Naive thymus-derived CD8-positive, alpha-beta T cell (primary cell): ENCODE data around the gene MRPL54. TPM values are rescaled to one million over a fixed set of nuclear protein-coding genes. Genes with fewer than 3 reads are reported as not detected.
A peak's percentile ranks its signal among the peaks of the same experiment; 100 is the strongest.

Source experiments
- ATAC-seq, 2 donors: fragments of 150-1000 bp; cut with Tn5 transposase in 1 of 2; sonication (Bioruptor Pico), chemical (Tn5 transposase) in 1 of 2; 1 replicate in 1 of 2; 2 replicates in 1 of 2; pipeline ENCODE4 v1.10.0; 2021; ENCODE audit warnings: mild to moderate bottlenecking in 2 of 2, moderate library complexity in 2 of 2
- POLR2A ChIA-PET: fragments of 350-600 bp; sonication (Branson Sonifier 250); formaldehyde crosslinking; loops from one replicate; lab custom pipeline; 2021; ENCODE audit warnings: antibody characterized with exemption; lab: Charles Lee
- DNase-seq, 10 donors: peaks; one replicate each; pipeline versions ENCODE4 v3.0.0 to v3.0.0-alpha.2; 2020 to 2022
- H3K27ac Mint-ChIP-seq, 10 donors: one replicate each; pipeline ENCODE4 v1.8.0; 2020 to 2022; ENCODE audit warnings: mild to moderate bottlenecking in 10 of 10, mixed read lengths in 10 of 10, moderate library complexity in 4 of 10, inconsistent platforms in 1 of 10
- H3K27me3 Mint-ChIP-seq, 5 donors: one replicate each; pipeline ENCODE4 v1.8.0; 2021 to 2022; ENCODE audit warnings: mixed read lengths in 5 of 5
- H3K36me3 Mint-ChIP-seq, 3 donors: one replicate each; pipeline ENCODE4 v1.8.0; 2020 to 2022; ENCODE audit warnings: mixed read lengths in 3 of 3, mild to moderate bottlenecking in 2 of 3, inconsistent platforms in 1 of 3
- H3K4me1 Mint-ChIP-seq, 4 donors: one replicate each; pipeline ENCODE4 v1.8.0; 2021 to 2022; ENCODE audit warnings: mixed read lengths in 4 of 4
- H3K4me3 Mint-ChIP-seq, 10 donors: one replicate each; pipeline ENCODE4 v1.8.0; 2020 to 2022; ENCODE audit warnings: mild to moderate bottlenecking in 10 of 10, mixed read lengths in 10 of 10, moderate library complexity in 6 of 10, inconsistent platforms in 1 of 10
- H3K9me3 Mint-ChIP-seq, 9 donors: one replicate each; pipeline ENCODE4 v1.8.0; 2020 to 2022; ENCODE audit warnings: mixed read lengths in 9 of 9, mild to moderate bottlenecking in 3 of 9, inconsistent platforms in 1 of 9, moderate library complexity in 1 of 9
- polyA plus RNA-seq, 3 donors: library from polyadenylated mRNA; unstranded; fragments of 300-500 nt; fragmentation: Illumina TruSeq; gene quantifications; one replicate each; pipeline ENCODE4 v1.2.3, GENCODE V29; 2021
- total RNA-seq, 8 experiments: library from RNA in 2 of 8; stranded (reverse) in 2 of 8; gene quantifications; one replicate each; pipeline ENCODE4 v1.2.3 and lab custom pipeline; 2021 to 2026

MRPL54 gene
- total and polyA plus RNA-seq, 5 experiments from 2014 or later, result 51.6 to 168 (median 92.5) TPM

DNA sequence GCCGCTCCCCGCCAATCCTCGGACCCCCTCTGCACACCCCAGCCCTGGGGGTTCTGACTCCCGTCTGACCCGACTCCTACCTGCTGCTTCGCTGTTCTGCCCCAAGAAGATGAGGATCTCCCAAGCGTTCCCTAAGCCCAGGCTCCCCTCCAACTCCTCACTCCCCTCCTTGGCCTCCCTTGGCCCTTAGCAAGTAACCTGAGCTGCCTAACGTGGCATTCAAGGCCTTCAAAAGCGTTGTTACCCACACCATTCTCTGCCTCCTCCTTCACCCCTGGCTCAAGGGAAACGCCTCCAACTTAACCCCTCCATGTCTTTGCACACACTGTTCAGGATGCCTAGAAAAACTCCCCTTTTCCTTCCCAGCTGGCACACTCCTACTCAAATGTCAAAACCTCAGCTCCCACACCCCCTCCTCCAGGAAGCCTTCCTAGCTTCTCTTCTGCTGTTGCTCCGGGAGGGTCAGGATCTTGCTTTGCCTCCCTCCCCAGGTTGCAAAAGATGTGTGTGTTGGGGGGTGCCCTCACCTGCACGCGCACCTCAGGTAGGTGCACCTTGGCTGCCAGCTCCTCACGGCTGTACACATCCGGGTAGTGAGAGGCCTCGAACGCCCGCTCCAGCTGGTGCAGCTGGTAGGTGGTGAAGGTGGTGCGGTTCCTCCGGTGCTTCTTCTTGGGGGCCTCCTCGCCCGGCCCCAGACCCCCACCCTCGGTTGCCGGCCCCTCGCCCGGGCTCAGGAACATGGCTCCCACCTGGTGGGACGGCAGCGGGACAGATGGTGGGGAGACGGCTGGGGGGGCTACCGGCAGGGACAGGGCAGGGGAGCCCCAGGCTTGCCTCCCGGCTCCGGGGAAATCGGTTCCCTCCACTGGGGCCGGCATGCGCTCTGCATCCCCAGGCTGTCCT is 8.8 kb downstream of the MRPL54 start:
- Mint-ChIP-seq H3K4me1 (peaks cover 6 to 12% (median 10%) of the 10 kb centered on the region in 4 donors), H3K36me3 (peaks cover 0 to 17% (median 2%) of the 10 kb centered on the region in 3 donors), H3K4me3 (no peak overlapping the region), H3K27ac (peak overlapping the region in 2 of 10 donors; percentile 29 to 73), H3K27me3 (no peaks in the 10 kb centered on the region), H3K9me3 (no peaks in the 10 kb centered on the region)
- POLR2A ChIA-PET, result no interaction called here
- DNase-seq (no peak), ATAC-seq (no peak)

DNA sequence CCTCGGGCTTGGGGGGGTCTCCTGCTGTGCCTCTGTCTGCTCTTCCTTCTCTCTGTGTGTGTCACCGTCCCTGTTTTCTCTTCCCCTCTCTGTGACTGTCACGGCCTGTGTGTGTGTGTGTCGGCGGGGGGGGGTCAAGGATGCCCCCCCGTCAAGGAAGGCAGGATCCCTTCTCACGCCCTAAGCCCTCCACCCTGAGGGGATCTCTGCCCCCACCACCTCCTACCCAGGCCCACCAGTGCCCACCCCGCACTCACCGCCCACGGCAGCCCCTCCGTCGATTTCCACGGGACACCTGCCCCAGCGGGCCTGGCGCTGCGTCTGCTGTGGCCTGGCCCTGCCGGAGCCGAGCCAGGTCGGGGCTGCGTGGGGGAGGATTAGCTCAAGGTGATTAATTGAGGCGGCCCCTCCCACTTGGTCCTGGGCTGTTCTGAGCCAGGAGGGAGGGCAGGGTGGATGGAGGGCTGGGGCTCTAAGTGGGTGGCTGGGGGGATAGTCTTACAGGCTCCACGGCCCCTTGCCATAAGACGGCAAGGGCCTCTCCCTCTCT is 9.5 kb downstream of the MRPL54 start, which contains the start of gene RAX2:
Gene RAX2 (minus strand): TSS at position 323 of the 550 bp plus-strand sequence. CDS start 486 bp downstream, outside the sequence.
- no peaks in the 10 kb centered on the region for H3K27me3 Mint-ChIP-seq
- ATAC-seq (no peak), DNase-seq (peak in 1 of 10 donors; percentile 58)
- H3K9me3 Mint-ChIP-seq, result no peaks in the 10 kb centered on the region
- POLR2A ChIA-PET, result no interaction called here
- H3K27ac Mint-ChIP-seq, result peak within 1 kb of the TSS in 2 of 10 donors; percentile 29 to 73
- H3K36me3 Mint-ChIP-seq, result peaks cover 0 to 10% (median 0%) of the 10 kb centered on the region in 3 donors
- peak within 1 kb of the TSS in 1 of 10 donors; percentile 20 for H3K4me3 Mint-ChIP-seq
- H3K4me1 Mint-ChIP-seq, result peaks cover 0 to 9% (median 3%) of the 10 kb centered on the region in 4 donors

DNA sequence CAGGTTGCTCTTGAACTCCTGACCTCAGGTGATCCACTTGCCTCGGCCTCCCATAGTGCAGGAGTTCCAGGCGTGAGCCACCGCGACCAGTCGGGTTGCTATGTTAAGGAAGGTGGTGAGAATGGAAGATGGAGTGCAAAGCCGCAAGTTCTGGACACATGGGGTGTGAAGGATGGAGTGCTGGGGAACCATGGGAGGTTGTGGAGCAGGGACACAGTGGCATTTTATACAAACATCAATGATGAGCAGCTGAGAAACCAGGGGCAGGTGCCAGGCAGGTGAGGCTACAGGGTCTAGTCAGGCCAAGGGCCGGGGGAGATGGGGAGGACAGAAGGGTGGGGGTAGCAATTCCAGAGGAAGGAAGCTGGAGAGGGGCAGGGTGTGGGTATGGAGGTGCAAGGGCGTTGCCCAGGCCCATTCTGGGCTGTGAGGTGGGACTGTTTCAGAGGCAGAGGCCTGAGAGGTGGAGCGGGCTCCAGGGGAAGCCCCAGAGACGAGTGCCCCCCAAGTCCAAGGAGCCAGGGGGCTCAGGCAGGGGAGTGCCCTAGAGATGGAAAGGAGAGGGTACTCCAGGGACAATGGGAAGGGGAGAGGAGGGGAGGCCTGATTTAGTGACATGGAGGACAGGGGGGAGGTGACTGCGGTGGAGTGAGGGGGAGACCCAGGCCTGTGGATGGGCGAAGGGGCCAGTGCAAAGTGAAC is 11.5 kb downstream of the MRPL54 start:
- Mint-ChIP-seq H3K27ac (peak overlapping the region in 1 of 10 donors; percentile 74), H3K27me3 (no peaks in the 10 kb centered on the region), H3K9me3 (peaks cover 0 to 2% (median 0%) of the 10 kb centered on the region in 9 donors), H3K4me3 (no peak overlapping the region), H3K36me3 (peaks cover 0 to 2% (median 0%) of the 10 kb centered on the region in 3 donors), H3K4me1 (peaks cover 0 to 7% (median 2%) of the 10 kb centered on the region in 4 donors)
- POLR2A ChIA-PET, result no interaction called here
- no peak for ATAC-seq
- DNase-seq, result no peak

GRCh38 chr19:3774621-3775373 is 12.3 kb downstream of the MRPL54 start:
- Mint-ChIP-seq H3K27ac (peak overlapping the region in 1 of 10 donors; percentile 74), H3K4me3 (no peak overlapping the region), H3K36me3 (no peaks in the 10 kb centered on the region), H3K9me3 (peaks cover 0 to 2% (median 0%) of the 10 kb centered on the region in 9 donors), H3K4me1 (peaks cover 0 to 6% (median under 1%) of the 10 kb centered on the region in 4 donors), H3K27me3 (no peaks in the 10 kb centered on the region)
- DNase-seq, result no peak
- no peak for ATAC-seq
- POLR2A ChIA-PET, result interaction anchor here (1.3 kb wide), 1 partner anchor 11 kb away, joined by 5 read pairs; no protein-coding TSS in a partner anchor

- H3K4me1 Mint-ChIP-seq, result peaks cover 0 to 6% (median under 1%) of the 10 kb centered on the region in 4 donors
- POLR2A ChIA-PET, result interaction anchor here (1.3 kb wide), 1 partner anchor 11 kb away, joined by 5 read pairs; no protein-coding TSS in a partner anchor
- H3K4me3 Mint-ChIP-seq, result no peak overlapping the region
- H3K27ac Mint-ChIP-seq, result no peak overlapping the region
- ATAC-seq, result no peak
- peaks cover 0 to 2% (median 0%) of the 10 kb centered on the region in 9 donors for H3K9me3 Mint-ChIP-seq
- H3K27me3 Mint-ChIP-seq, result no peaks in the 10 kb centered on the region
- DNase-seq, result no peak
- no peaks in the 10 kb centered on the region for H3K36me3 Mint-ChIP-seq
Observed at GRCh38 chr19:3775374-3775711, 12.9 kb downstream of the MRPL54 start.

DNA sequence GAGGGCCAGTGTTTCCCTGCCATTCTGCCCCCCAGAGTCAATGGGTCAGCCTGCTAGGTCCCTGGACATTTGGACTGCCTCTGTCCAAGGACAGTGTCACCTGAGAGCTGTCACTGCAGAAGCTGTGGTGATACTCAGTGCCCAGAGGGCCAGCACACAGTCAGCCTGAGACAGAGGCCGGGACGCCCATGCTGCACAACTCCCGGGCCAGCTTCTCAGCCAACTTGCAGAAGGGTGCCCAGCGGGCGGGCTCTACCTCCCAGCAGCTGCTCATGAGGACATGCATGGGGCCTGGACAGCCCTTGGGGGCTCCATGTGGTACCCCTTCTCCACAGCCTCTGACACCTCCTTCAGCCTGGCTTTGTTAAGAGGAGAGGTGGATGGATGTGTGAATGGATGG is 13.3 kb downstream of the MRPL54 start:
- no peak for ATAC-seq
- Mint-ChIP-seq H3K36me3 (peaks cover 0 to under 1% (median 0%) of the 10 kb centered on the region in 3 donors), H3K27me3 (no peaks in the 10 kb centered on the region), H3K27ac (no peak overlapping the region), H3K9me3 (peaks cover 0 to 2% (median 0%) of the 10 kb centered on the region in 9 donors), H3K4me1 (peaks cover 0 to 6% (median 2%) of the 10 kb centered on the region in 4 donors), H3K4me3 (no peak overlapping the region)
- POLR2A ChIA-PET, result interaction anchor here (1.3 kb wide), 1 partner anchor 12 kb away, joined by 5 read pairs; no protein-coding TSS in a partner anchor
- no peak for DNase-seq

- Mint-ChIP-seq H3K9me3 (peaks cover 0 to 8% (median 5%) of the 10 kb centered on the region in 9 donors), H3K4me3 (no peak overlapping the region), H3K36me3 (peaks cover 0 to 8% (median 2%) of the 10 kb centered on the region in 3 donors), H3K27me3 (no peaks in the 10 kb centered on the region), H3K4me1 (peaks cover 0 to 6% (median 5%) of the 10 kb centered on the region in 4 donors), H3K27ac (no peak overlapping the region)
- DNase-seq (no peak), ATAC-seq (no peak)
- POLR2A ChIA-PET, result no interaction called here
Observed at GRCh38 chr19:3776479-3777040, 14.1 kb downstream of the MRPL54 start.

DNA sequence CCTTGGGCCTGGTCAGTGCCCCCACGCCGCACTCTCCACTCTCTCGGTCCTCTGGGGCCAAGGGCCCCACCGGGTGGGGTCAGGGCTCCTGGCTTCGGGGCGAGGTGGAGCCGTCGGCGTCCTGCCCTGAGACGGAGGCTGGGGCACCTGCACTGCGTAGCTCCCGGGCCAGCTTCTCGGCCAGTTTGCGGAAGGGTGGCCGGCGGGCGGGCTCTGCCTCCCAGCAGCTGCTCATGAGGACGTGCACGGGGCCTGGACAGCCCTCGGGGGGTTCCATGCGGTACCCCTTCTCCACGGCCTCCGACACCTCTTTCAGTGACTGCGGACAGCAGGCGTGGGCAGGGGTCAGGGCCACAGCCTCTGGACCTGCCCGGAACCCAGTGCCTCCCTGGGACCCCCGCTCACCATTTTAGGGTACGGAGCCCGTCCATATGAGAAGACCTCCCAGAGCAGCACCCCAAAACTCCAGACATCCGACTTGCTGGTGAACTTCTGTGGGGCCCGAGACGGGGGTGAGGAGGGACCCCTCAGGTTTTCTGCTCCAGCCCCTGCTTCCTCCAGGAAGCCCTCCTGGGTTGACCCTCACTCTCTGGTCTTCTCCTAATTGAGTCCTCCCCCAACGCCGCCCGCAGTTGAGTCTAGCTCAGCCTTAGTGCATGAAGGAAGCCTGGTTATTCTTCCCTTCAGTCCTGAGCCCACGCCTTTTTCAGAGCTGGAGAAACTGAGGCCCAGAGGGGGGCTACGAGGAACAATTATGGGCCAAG is 15.8 kb downstream of the MRPL54 start:
- Mint-ChIP-seq H3K4me3 (no peak overlapping the region), H3K27me3 (no peaks in the 10 kb centered on the region), H3K4me1 (peaks cover 0 to 9% (median 6%) of the 10 kb centered on the region in 4 donors), H3K9me3 (peaks cover 0 to 25% (median 16%) of the 10 kb centered on the region in 9 donors), H3K36me3 (peaks cover 6 to 20% (median 12%) of the 10 kb centered on the region in 3 donors), H3K27ac (no peak overlapping the region)
- no peak for ATAC-seq
- POLR2A ChIA-PET, result no interaction called here
- no peak for DNase-seq

DNA sequence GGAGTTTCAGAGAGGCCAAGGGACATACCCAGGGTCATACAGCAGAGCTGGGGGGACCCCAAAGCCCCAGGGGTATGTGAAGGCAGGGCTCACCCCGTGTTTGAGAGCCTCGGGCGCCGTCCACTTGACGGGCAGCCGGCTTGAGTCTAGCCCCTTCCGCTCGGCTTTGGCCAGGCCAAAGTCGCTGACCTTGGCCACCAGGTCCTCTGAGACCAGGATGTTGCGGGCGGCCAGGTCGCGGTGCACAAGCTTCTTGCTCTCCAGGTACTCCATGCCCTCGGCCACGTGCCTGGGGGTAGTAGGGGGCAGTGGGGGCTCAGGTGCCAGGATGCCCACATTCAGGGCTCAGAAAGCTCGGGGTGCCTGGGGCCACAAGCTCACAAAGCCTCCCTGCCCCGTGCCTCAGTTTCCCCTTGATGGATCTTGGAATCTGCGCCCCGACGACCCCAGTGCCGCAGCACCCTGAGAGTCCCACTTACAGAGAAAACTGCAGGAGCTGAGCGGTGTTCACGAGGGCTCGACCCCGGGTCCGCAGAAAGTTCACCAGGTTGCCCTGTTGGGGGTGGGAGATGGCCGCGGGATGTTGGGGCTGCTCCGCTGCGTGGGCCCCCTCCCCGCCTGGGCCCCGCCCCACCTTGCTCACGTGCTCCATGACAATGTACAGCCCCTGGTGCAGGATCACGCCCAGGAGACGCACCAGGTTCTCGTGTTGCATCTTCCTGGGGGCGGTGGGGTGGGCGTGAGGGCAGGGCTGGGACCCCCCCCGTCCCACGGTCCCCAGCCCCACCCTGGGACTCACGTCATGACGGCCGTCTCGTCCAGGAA is 16.6 kb downstream of the MRPL54 start:
- H3K9me3 Mint-ChIP-seq, result peaks cover 0 to 28% (median 16%) of the 10 kb centered on the region in 9 donors
- no peak for DNase-seq
- no peak overlapping the region for H3K27ac Mint-ChIP-seq
- POLR2A ChIA-PET, result no interaction called here
- H3K4me1 Mint-ChIP-seq, result peaks cover under 1 to 9% (median 5%) of the 10 kb centered on the region in 4 donors
- peaks cover 10 to 20% (median 12%) of the 10 kb centered on the region in 3 donors for H3K36me3 Mint-ChIP-seq
- ATAC-seq, result no peak
- no peaks in the 10 kb centered on the region for H3K27me3 Mint-ChIP-seq
- H3K4me3 Mint-ChIP-seq, result no peak overlapping the region

DNA sequence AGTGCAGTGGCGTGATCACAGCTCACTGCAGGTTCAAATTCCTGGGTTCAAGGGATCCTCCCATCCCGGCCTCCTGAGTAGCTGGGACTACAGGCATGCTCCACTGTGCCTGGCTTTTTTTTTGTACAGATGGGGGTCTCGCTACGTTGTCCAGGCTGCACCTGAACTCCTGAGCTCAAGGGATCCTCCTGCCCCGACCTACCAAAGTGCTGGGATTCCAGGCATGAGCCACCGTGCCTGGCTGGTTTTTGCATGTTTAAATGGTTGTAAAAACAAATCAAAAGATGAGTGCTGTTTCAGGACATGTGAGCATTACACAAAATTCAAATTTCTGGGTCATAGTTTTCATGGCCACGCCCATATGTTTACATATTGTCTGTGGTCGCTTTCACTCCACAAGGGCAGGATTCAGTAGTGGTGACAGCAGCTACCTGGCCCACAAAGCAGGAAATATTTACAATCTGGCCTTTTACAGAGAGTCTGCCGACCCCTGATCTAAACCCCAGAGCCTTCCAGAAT is 18.4 kb downstream of the MRPL54 start:
- peaks cover 0 to 28% (median 16%) of the 10 kb centered on the region in 9 donors for H3K9me3 Mint-ChIP-seq
- H3K4me3 Mint-ChIP-seq, result no peak overlapping the region
- peak in 1 of 10 donors; percentile 35 for DNase-seq
- H3K4me1 Mint-ChIP-seq, result peaks cover 7 to 16% (median 15%) of the 10 kb centered on the region in 4 donors
- H3K27me3 Mint-ChIP-seq, result no peaks in the 10 kb centered on the region
- H3K27ac Mint-ChIP-seq, result peak overlapping the region in 2 of 10 donors; percentile 3 to 8
- POLR2A ChIA-PET, result interaction anchor here (0.6 to 1.6 kb wide), 5 partner anchors 9 to 1989 kb away, joined by 3 to 8 read pairs (median 4); partner anchors contain the start of gene MRPL54
- peaks cover 10 to 20% (median 12%) of the 10 kb centered on the region in 3 donors for H3K36me3 Mint-ChIP-seq
- no peak for ATAC-seq
